ENCODE results near the gene DNAJC22. TPM values are rescaled to one million over a fixed set of nuclear protein-coding genes. Genes with fewer than 3 reads are reported as not detected.
A peak's percentile ranks its signal among the peaks of the same experiment; 100 is the strongest.

The DNAJC22 gene
- total and polyA plus RNA-seq, 2 of the 13 experiments (the other 11 are each of a cell fraction or from before 2014, with no cell fraction given): 25.2 to 31.7 TPM

GRCh38 chr12:49397000-49397399 is 50.3 kb downstream of the DNAJC22 start (continued):
- TF ChIP-seq GATA4 (IDR thresholded peaks at IDR 0.05; ENCODE audit: borderline replicate concordance, low read depth): no peak
- no peak for TF ChIP-seq ADNP (CRISPR knock-in tag; IDR thresholded peaks at IDR 0.05)
- TF ChIP-seq THYN1 (CRISPR knock-in tag; IDR thresholded peaks at IDR 0.05; ENCODE audit: borderline replicate concordance, low read depth): no peak
- no peak for TF ChIP-seq MIER2 (CRISPR knock-in tag; IDR thresholded peaks at IDR 0.05)
- no peak for TF ChIP-seq ZSCAN25 (CRISPR knock-in tag; IDR thresholded peaks at IDR 0.05)
- no peak for TF ChIP-seq ISL2 (CRISPR knock-in tag; IDR thresholded peaks at IDR 0.05)
- TF ChIP-seq ZNF766 (CRISPR knock-in tag; IDR thresholded peaks at IDR 0.05; ENCODE audit: borderline replicate concordance): no peak
- no peak for TF ChIP-seq ZNF816 (CRISPR knock-in tag; IDR thresholded peaks at IDR 0.05; ENCODE audit: borderline replicate concordance)

- ATAC-seq (no peak; the same call in 2 of the 3 replicates), FAIRE-seq (no peak), DNase-seq (ENCODE audit: low spot score) (no peak)
- Histone ChIP-seq H3K9ac (ENCODE audit: insufficient read depth, low read depth, low read length) (no peak overlapping the region), H3K36me3 (replicated peaks in 1 of 2; ENCODE audit: control insufficient read depth in 1 of 2, insufficient read depth in 2 of 2, low read length in 2 of 2) (no peaks in the 10 kb centered on the region), H3K4me3 (replicated peaks in 1 of 3; ENCODE audit: insufficient read depth in 1 of 3, low read depth in 2 of 3, low read length in 3 of 3) (no peak overlapping the region), H3K4me1 (ENCODE audit: insufficient read depth, low read length) (peaks cover 63% of the 10 kb centered on the region), H3K27ac (ENCODE audit: extremely low read length, insufficient read depth, low read length) (no peak overlapping the region), H3K4me2 (ENCODE audit: low read depth, low read length) (no peak overlapping the region), H3K79me2 (ENCODE audit: insufficient read depth, low read length) (peaks cover 49% of the 10 kb centered on the region), H2AFZ (ENCODE audit: low read length) (no peak overlapping the region), H3K27me3 (ENCODE audit: control insufficient read depth in 1 of 2, insufficient read depth in 2 of 2, low read length in 2 of 2) (no peaks in the 10 kb centered on the region), H4K20me1 (ENCODE audit: insufficient read depth, low read length) (no peaks in the 10 kb centered on the region), H3K9me3 (ENCODE audit: low read length) (no peaks in the 10 kb centered on the region)
- WGBS (ENCODE audit: low lambda C conversion rate): 100% methylated on average over 1 of the region's 1 CpG
- intact Hi-C loops (cut with micrococcal nuclease; ENCODE audit: unreplicated experiment): no loop called here
- no TSS peak for BruUV-seq (replicated peaks)
- TF ChIP-seq FOXA3 (CRISPR knock-in tag; IDR thresholded peaks at IDR 0.05) (no peak), MAFF (IDR thresholded peaks at IDR 0.05; ENCODE audit: low read depth, low read length) (0 out of 2 replicates have a peak, but pooled peaks have one; percentile 24), MYPOP (CRISPR knock-in tag; IDR thresholded peaks at IDR 0.05) (no peak), MAFK (conservative IDR thresholded peaks at IDR 0.05 in 1 of 2, IDR thresholded peaks at IDR 0.05 in 1 of 2; ENCODE audit: low read length in 2 of 2) (peak in 1 of 2 experiments; percentile 17; a peak in 1 of 4 replicates)
- CTCF ChIA-PET (ENCODE audit: low intra/inter-chr PET ratio, low total read pairs): no interaction called here
- in situ Hi-C loops (cut with HindIII; ENCODE audit: extremely low pct_ligation_motif_present, low pct_unique_long_range_greater_than_20kb): no loop called here
- POLR2A ChIA-PET: interaction anchor here (1.6 kb wide), 1 partner anchor 33 kb away, joined by 6 read pairs; the partner anchor contains the start of gene SPATS2
Observed at GRCh38 chr12:49400304-49400703, 53.6 kb downstream of the DNAJC22 start.

Other genes starting within 250 kb of the DNAJC22 start
- gene LMBR1L, start 236.0 kb upstream of the DNAJC22 start, total RNA-seq (2016; rRNA removed; fragmentation: Illumina TruSeq; extraction: Trizol): 7.3 and 12.2 TPM in 2 replicates
- gene LMBR1L, start 236.0 kb upstream of the DNAJC22 start, polyA plus RNA-seq (2011; rRNA removed): 65.9 and 79.6 TPM in 2 replicates
- 1,275 and 1,742 TPM in 2 replicates for gene TUBA1B, start 215.5 kb upstream of the DNAJC22 start, total RNA-seq (2016; rRNA removed; fragmentation: Illumina TruSeq; extraction: Trizol)
- 1,008 and 1,353 TPM in 2 replicates for gene TUBA1B, start 215.5 kb upstream of the DNAJC22 start, polyA plus RNA-seq (2011; rRNA removed)
- gene TUBA1A, start 157.8 kb upstream of the DNAJC22 start, total RNA-seq (2016; rRNA removed; fragmentation: Illumina TruSeq; extraction: Trizol): 20.7 and 24.4 TPM in 2 replicates
- gene TUBA1A, start 157.8 kb upstream of the DNAJC22 start, polyA plus RNA-seq (2011; rRNA removed): 24.8 and 35.5 TPM in 2 replicates
- 693 and 807 TPM in 2 replicates for gene TUBA1C, start 81.8 kb upstream of the DNAJC22 start, total RNA-seq (2016; rRNA removed; fragmentation: Illumina TruSeq; extraction: Trizol)
- 924 and 1,075 TPM in 2 replicates for gene TUBA1C, start 81.8 kb upstream of the DNAJC22 start, polyA plus RNA-seq (2011; rRNA removed)
- not detected in 2 replicates for gene PRPH, start 51.7 kb upstream of the DNAJC22 start, total RNA-seq (2016; rRNA removed; fragmentation: Illumina TruSeq; extraction: Trizol)
- 0.12 and 0.51 TPM in 2 replicates for gene PRPH, start 51.7 kb upstream of the DNAJC22 start, polyA plus RNA-seq (2011; rRNA removed)
- 27.0 and 30.9 TPM in 2 replicates for gene TROAP, start 23.6 kb upstream of the DNAJC22 start, total RNA-seq (2016; rRNA removed; fragmentation: Illumina TruSeq; extraction: Trizol)
- 14.8 and 22.5 TPM in 2 replicates for gene TROAP, start 23.6 kb upstream of the DNAJC22 start, polyA plus RNA-seq (2011; rRNA removed)
- not detected in 2 replicates for gene C1QL4, start 9.7 kb upstream of the DNAJC22 start, total RNA-seq (2016; rRNA removed; fragmentation: Illumina TruSeq; extraction: Trizol)
- 0.03 TPM in 2 replicates for gene C1QL4, start 9.7 kb upstream of the DNAJC22 start, polyA plus RNA-seq (2011; rRNA removed)
- gene SPATS2, start 20.6 kb downstream of the DNAJC22 start, total RNA-seq (2016; rRNA removed; fragmentation: Illumina TruSeq; extraction: Trizol): 19.3 and 27.2 TPM in 2 replicates
- gene SPATS2, start 20.6 kb downstream of the DNAJC22 start, polyA plus RNA-seq (2011; rRNA removed): 24.9 and 28.1 TPM in 2 replicates
- gene KCNH3, start 192.1 kb downstream of the DNAJC22 start, total RNA-seq (2016; rRNA removed; fragmentation: Illumina TruSeq; extraction: Trizol): 0.07 and 0.13 TPM in 2 replicates
- gene KCNH3, start 192.1 kb downstream of the DNAJC22 start, polyA plus RNA-seq (2011; rRNA removed): 0.01 and 0.03 TPM in 2 replicates
- 66.3 and 76.8 TPM in 2 replicates for gene MCRS1, start 221.3 kb downstream of the DNAJC22 start, total RNA-seq (2016; rRNA removed; fragmentation: Illumina TruSeq; extraction: Trizol)
- 51.0 and 51.1 TPM in 2 replicates for gene MCRS1, start 221.3 kb downstream of the DNAJC22 start, polyA plus RNA-seq (2011; rRNA removed)